Measurements from ENCODE around the gene CNGA3.
"Not testable (repeated sequence)": the region's sequence is repeated elsewhere in the genome, so short reads cannot be mapped to it uniquely, and the experiment has no call there.

Gene CNGA3
- long read RNA-seq, donor 1 = 0 reads
- long read RNA-seq, donor 2 = 0 reads
- long read RNA-seq, donor 3 = 0 reads
- long read RNA-seq, donor 4 = 0 reads
- long read RNA-seq, donor 5 = 0 reads
- long read RNA-seq, donor 6 = 0 reads
- long read RNA-seq, donor 7 = 0 reads
- long read RNA-seq, donor 8 = 0 reads

DNA sequence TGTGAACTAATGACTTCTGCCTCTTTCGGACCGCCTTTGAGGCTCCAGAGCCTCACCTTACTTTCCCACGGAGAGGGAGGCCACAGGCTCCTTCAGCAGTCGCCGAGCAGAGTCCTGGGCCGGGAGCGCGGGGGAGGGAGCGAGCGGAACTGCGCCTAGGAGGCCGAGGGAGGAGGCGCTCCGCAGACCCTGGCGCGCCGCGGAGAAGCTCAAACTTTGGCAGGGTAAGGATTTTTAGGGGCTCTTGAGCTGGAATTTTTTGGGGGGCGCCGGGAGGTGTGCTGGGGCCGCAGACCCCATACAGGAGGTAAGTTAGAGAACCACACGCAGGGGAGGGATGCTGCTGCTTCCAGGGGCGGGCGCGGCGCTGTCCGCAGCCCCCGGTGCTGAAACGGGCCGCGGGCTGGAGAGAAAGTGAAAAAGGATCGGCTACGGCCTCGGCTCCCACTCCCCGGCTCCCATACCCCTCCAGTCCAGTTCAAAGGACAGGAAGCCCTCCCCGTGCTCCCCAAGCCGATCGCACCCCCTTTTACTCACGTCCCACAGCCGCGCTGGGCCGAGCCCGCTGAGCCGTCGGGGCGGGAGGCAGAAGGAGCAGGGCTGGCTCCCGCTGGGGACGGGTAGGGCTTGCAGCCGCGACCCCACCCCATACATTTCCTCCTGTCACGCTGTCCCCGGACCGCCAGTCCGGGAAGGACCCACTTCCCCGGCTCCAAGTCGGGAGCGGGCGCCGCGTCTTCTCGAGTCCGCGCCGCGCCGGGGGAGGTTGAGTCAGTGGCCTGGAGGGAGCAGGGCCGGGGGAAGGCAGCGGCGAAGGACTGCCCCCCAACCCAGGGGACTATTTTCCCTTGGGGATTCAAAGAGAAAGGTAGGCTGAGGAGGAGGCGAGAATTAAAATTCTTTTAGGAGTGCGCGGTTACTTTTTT is at the start of gene CNGA3:
TSS of gene CNGA3 (plus strand) at position 146 of the 926 bp plus-strand sequence. CDS start 23,520 bp downstream, outside the sequence.
- peak; percentile 79 for DNase-seq

DNA sequence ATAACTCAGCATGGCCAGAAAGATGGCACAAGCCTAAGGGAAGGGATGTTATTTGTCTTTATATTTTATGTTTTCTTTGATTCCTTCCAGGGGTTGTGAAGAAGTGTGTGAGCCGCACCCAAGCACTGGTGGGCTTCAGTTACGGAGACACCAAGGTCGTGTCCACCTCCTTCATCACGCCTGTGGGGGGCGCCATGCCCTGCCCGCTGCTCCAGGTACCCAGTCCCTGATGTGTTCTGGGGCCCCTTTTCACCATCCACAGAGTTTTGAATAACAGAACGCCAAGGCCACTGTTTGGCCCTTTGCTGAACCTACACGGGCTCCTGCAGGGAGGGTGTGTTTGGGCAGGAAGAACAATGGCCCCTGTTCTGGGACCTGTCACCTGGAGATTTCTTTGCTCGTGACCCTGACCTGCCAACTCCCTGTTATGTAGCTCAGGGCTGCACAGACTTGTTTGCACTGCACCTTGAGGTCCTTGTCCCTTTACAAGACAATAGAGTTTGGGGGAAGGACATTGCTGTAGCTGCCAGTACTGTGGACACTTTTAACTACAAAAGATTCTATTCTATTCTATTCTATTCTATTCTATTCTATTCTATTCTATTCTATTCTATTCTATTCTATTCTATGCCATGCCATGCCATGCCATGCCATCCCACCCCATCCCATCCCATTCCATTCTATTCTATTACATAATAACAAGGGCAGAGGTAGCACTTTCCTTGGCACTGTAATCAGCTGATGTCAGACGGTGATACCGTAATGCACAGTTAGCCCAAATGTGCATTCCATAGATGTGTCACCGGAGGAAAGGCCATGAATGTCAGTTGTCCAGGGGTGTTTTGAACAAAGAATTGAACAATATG is 48.2 kb upstream of the CNGA3 start:
- no peak for DNase-seq

DNA sequence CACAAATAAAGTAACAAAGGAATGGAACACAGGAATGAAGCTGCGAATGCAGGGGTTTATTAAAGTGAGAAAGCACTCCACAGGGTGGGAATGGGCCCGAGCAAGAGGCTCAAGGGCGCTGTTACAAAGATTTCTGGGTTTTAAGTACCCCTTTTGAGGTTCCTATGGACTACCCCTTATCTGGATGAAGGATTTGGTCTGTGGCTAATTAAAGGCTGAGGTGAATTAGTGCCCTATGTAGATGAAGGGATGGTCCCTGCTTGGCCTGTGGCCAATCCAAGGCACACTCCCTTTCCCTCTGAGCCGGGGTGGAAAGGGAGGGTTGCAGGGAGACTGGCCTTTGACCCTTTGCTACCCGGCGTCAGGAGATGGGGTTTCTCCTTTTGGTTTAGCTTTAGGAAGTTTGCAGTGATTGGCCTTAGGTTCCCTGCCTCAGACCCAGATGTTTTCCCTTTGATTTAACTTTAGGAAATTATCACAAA is 47.5 kb upstream of the CNGA3 start:
- DNase-seq = no peak

DNA sequence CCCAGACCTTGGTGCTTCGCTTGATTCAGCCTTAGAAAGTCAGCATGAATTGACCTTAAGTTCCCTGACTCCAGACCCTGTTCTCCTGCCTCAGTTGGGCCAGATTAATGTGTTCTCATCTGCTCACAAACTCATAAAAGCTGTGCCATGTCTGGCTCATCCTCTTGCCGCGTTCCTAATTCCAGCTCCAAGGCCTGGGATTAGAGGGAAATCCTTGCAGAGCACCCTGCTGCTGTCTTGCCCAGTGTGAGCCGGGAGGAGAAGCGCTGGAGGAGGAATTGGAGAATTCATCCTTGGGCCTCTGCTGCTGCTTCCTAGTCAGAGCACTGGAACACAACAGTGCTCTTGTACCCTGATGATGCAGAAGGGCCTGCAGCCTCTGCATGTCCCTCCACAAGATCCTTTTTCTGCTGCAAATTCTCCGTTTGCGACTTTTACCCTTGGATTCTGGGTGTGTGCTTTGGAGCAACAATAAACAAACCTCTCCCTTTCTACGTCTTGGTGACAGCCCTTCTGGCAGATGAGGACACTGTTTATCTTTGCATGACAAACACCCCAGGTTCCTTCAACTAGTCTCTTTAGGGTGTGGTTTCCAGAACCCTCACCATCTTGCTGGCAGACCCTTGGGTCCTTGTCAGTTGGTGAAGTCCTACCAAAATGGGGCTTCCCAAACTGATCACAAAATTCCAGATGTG is 46.9 kb upstream of the CNGA3 start:
- no peak for DNase-seq

DNA sequence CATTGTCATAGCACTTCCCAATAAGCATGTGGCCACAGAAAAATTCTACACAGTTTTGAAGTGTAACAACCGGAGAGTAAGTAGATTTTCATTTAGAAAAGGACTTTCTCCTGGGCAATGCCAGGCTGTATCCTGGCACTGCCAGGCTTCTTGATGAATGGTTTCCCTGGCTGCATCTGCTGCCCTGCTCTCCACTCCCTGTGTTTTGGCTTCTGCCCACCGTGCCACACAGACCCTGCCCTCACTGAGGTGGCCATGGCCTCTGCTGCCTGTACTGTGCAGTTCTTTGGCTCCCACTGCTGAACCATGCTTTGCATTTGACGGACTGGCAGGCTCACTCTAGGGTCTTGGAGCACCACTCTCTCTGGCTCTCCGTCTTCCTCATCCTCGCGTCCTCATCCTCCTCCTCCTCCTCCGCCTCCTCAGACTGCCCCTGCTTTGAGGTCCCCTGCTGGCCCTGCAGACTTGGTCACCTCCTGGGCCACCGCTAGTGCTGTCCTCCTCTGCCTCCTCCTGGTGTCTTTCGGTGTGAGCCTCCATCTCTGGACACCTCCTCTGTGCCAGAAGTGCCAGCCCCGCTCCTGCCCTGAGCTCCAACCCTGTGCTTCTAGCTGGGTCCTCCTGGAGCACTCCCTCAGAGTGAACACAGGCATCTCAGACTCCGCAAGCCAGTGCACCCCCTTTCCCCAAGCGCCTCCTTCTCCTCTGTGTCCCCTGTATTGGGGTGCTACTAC is 45.9 kb upstream of the CNGA3 start:
- DNase-seq = no peak

DNA sequence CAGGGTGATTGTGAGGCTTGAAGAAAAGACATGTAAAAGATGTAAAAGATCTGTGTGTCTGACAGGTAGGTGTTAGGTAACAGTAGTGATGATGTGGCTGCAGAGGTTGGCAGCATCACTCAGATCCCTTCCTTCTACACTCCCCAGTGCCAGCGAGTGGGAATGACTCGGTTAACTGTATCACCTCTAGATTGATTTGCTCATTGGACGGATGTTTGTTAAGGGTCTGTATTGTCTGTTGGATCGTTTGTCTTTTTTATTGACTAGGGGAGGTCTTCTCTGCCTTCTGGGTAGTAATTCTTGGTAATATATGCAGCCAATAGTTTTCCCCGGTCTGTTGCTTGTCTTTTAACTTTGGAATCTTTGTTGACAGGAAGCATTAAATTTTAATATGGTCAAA is 44.8 kb upstream of the CNGA3 start:
- DNase-seq = no peak

DNA sequence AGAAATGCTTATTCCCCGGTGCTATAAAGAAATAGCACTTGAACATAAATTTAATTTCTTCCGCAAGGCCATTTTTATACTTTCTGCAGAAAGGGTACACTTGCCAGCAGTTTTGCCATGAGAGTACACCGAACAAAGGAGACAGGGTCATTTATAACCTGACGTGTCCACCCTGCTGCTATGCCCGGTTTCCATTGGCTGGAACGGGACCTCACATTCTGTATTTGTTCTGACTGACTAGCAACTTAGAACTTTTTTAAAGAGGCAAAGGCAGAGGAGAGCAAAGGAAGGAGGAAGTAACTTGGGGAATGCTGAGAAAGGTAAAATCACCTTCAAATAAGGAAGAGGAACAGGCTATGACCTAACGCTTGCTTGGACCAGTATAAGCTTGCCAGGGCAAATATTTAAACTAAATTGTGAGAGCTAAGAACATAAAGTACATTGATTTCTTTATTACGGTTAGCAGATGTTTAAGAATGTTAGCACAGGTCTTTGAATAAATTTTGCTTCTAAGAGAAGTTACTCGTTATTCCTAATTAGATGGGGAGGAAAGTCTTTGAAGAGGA is 39.0 kb upstream of the CNGA3 start:
- not testable (repeated sequence) for DNase-seq

DNA sequence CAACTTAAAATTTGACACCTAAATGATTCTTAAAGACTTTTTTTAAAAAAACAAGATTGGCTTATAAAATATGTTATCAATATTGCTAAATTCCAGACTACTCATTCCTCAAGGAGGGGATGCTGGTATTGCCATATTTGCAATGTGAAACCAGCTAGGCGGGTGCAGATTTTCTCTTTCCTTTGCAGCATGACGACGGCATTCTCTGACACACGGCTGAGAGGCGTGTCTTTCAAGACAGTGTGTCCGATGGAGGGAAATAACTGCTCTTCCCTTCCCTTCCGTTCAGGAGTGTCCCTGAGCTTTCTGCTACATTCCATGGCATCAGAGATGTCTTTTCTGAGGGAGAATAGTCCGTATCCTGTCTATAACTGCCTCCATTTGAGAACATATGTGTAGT is 38.2 kb upstream of the CNGA3 start:
- DNase-seq = no peak

DNA sequence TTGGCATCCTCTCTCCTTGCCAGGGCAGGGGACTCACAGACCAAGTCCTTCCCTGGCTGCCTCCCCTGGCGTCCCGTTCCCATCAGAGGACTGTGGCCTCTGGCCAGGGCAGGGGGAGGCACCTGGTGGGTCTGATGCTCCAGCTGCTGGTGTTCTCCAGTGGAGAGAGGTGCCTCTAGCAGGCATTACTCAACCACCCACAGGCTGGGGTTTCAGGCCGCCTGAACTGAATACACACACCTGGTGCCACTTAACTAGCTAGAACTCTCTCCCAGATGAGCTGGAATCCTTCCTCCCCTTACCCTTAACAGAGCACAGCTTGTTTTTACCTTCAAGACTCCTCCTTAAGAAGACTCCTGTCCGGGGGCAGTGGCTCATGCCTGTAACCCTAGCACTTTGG is 37.7 kb upstream of the CNGA3 start:
- no peak for DNase-seq

DNA sequence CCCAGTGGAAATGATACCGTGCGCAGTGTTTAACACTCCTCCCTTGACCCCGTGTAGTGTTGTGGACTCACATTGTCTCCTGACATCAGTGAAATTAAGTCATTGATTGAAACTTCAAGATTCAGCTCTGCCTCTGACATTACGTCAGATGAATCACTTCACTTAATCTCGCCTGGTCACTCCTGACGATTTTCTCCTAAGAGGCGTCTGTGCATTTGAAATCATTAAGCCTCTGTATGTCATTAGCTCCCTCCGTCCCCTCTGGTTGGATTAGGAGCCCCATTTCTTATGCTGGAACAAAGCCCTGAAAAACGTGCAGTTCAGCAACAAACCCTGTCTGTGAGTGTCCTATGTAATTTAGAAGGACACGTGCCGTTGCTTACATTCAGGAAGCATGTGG is 36.7 kb upstream of the CNGA3 start:
- no peak for DNase-seq

DNA sequence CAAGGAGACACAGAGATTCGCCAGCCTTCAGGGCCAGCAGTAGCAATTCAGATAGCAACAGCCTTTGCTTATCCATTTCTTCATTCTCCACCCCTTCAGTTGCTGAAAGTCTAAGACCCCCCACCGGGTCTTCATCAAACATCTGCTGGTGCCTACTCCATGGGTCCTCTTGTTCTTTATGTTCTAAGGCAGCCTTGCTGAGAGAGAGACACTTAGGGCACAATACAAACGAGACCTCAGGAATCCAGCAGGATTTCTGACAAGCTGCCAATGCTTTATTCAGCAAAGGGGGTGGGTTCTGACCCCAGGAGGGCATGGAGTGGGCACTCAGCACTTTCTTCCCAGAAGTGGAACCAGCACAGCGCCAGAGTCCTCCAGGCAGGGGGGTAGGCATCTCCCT is 36.2 kb upstream of the CNGA3 start:
- DNase-seq = no peak

DNA sequence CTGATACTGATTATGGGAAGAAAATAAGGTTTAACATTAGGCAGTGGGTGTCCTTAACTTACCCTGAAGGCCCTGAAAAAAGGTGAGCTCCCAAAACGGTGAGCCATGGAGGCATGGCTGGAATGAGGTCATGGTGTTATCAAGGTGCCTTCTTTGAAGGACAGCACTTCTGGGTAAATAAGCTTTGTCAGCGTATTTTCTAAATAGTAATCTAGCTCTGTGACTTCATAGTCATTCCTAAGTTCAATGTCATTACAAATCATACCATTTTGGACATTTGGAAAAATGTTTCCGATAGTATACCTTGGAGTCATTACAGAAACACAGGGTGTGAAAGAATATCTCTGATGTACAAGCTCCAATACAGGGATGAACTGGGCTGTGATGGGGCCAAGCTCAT is 35.2 kb upstream of the CNGA3 start:
- no peak for DNase-seq

DNA sequence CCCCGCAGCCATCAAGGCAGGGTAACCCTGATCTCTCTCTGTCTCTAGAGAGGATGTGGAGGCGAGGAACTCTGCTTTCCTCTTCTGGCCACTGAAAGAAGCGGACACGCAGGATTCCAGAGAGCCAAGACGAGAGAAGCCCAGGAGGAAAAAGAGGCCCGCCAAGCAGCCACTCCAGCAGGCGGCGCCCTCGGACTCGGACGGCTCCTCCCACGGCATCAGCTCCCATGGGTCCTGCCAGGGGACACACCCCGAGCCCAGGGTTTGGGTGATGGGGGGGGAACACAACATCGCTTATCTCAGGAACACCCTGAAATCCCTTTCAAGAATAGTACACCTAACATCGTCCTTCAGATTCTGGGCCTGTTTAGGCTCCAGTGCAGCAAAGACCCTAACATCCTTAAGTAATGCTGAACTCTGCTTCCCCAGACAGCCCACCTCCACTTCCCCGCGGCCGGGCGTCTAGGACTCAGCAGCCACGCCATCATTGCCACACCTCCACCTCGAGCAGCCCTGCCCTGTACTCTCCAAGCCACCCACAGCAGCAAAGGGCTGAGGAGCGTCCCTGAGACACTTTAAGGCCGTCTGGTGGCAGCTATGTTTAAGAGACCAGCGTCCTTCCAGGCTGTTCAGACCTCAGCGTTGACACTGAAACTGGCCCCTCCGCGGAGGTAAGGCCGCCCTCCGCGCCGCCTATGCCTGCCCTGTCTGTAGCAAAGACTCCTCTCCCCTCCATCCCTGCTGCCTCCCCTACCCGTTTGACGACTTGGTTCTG is 34.3 kb upstream of the CNGA3 start:
- DNase-seq = no peak

DNA sequence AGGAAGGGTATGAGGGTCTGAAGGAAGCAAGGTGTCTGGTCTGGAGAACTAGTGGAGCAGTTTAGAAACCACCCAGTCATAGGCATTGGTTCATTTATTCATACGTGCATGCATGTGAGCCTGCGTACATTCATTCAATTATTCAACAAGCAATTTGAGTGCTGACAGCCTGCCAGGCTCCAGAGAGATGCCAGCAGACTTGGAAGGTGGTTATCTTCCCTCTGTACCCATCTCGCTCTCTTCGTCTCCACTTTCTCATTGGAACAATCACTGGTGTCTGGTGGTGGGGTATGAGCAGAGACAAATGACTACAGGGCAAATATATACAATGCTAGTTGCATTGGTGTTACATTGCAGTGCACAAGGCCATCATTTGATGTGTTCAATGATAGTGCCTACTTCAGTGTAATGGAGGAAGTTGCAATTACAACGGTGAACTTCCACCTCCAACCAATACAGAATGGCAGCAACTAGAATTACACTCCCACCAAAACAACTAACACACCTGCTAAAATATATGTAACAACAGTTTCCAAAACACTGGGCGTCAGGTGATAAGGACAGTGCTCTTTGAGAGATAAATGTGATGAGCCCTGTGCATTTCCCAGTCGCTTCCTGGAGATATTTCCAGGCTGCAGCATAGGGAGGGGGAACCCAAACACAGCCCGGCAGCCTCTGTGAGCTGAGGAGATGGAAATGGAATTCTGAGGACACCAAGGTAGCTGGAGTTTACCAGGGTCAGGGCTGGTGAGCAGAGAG is 32.6 kb upstream of the CNGA3 start:
- DNase-seq = no peak

DNA sequence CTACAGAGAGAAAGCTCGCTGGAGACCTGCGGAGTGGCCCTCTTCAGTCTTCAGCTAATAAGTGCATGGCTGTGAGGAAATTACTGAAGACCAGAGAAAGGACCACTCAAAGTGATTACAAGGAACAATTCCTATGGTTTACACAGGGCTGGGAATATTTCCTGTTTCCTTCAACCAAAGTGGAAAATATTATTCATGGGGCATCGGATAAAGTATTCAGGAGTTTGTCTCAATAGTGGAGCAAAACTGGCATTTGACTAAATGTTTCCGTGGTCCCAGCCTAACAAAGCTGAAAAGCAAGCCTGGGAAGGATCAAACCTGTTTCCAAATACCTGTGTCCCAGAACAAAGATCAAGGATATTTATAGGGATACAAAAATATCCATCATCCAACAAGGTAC is 32.0 kb upstream of the CNGA3 start:
- no peak for DNase-seq

DNA sequence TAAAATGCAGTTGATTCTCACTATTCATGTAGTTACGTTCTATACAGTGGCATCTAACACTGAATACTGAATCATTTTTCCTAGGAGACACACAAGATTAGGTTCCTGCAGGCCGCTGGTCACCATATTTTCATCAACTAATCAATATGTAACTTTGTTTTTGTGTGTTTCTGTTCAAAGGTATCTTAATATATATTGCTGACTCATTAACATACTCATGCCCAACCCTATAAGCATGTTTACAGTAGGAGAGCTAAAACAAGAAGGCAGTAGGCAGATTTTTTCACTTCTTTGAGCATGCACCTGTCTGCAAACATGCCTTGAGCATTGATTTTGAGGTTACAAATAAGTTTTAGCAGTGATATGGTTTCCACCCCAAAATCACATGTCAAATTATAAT is 30.3 kb upstream of the CNGA3 start:
- DNase-seq = no peak

DNA sequence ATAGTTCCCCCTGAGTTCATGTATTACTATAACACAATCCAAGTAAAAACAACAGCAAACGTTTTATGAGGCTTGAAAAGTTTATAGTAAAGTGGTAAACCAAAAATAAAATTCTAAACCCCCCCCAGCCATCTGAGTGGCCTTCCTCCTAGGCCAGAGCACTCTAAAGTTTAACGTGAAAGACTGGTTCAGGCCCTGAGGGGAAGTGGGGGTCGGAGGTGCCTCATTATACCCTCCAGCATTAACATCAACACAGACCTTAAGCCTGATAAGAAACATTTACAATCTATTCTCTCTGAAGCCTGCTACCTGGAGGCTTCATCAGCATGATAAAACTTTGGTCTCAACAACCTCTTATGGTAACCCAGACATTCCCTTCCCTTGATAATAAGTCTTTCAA is 29.0 kb upstream of the CNGA3 start:
- no peak for DNase-seq

DNA sequence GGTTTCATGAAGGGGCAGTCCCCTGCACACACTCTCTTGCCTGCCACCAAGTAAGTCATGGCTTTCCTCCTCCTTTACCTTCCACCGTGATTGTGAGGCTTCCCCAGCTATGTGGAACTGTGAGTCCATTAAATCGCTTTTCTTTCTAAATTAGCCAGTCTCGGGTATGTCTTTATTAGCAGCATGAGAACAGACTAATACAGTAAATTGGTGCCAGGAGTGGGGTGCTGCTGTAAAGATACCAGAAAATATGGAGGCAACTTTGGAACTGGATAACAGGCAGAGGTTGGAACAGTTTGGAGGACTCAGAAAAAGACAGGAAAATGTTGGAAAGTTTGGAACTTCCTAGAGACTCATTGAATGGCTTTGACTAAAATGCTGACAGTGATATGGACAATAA is 26.1 kb upstream of the CNGA3 start:
- not testable (repeated sequence) for DNase-seq

DNA sequence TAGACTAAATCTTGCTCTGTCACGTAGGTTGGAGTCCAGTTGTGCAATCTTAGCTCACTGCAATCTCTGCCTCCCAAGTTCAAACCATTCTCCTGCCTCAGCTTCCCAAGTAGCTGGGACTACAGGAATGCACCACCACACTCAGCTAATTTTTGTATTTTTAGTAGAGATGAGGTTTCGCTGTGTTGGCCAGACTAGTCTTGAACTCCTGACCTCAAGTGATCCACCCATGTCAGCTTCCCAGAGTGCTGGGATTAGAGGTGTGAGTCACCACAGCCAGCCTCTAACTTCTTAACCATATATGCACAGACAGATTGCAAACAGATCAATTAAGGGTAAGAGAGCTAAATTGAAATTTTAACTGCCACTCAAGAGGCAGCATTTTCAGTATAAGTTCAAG is 22.1 kb upstream of the CNGA3 start:
- no peak for DNase-seq

DNA sequence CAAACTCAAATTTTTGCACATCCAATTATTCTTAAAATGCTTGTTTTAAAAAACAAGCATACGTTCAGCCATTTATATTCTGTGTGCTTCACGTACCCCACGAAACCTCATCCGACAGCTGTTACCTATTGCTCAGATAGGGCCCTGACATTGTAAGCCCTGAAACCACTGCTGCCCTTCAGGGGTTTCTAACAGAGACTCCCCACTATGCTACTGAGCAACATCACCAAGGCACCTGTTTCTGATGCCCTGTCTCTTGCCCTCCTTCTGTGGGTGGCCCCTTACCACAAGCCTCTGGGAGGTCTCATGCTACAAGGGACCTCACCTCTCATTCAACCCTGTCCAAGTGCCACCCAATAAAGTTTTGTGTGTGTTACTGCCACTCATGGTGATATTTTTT is 18.5 kb upstream of the CNGA3 start:
- no peak for DNase-seq
